Activated CD8-positive, alpha-beta memory T cell treated with anti-CD3 and anti-CD28 coated beads, Interleukin-2, amount 50 U/mL, for 48 hours (primary cell): ENCODE results near the gene MYORG.
A peak's percentile ranks its signal among the peaks of the same experiment; 100 is the strongest.

Source experiments
- DNase-seq: peaks from one replicate; pipeline ENCODE4 v3.0.0-alpha.2; 2020

The MYORG gene

GRCh38 chr9:34376596-34377403 is at the start of gene MYORG:
MYORG (minus strand) TSS chr9:34376898; CDS start chr9:34372943, 3,955 bp downstream.
- DNase-seq = peak; percentile 95

- no peak for DNase-seq
Observed at GRCh38 chr9:34419716-34420504, 43.2 kb upstream of the MYORG start.

GRCh38 chr9:34417734-34418133 is 41.0 kb upstream of the MYORG start:
- DNase-seq = no peak

GRCh38 chr9:34413231-34413852 is 36.6 kb upstream of the MYORG start:
- DNase-seq = no peak

- DNase-seq = no peak
Observed at GRCh38 chr9:34412336-34412735, 35.6 kb upstream of the MYORG start.

GRCh38 chr9:34409154-34409553 is 32.5 kb upstream of the MYORG start:
- no peak for DNase-seq

- no peak for DNase-seq
Observed at GRCh38 chr9:34408173-34408572, 31.5 kb upstream of the MYORG start.

- DNase-seq = no peak
Observed at GRCh38 chr9:34406219-34406618, 29.5 kb upstream of the MYORG start.

GRCh38 chr9:34405719-34406118 is 29.0 kb upstream of the MYORG start:
- DNase-seq = no peak

GRCh38 chr9:34403554-34404380 is 27.1 kb upstream of the MYORG start:
- DNase-seq = peak; percentile 73

- DNase-seq = no peak
Observed at GRCh38 chr9:34400686-34401602, 24.2 kb upstream of the MYORG start.

- DNase-seq = no peak
Observed at GRCh38 chr9:34400275-34400674, 23.6 kb upstream of the MYORG start.

- DNase-seq = no peak
Observed at GRCh38 chr9:34399729-34400128, 23.0 kb upstream of the MYORG start.

- DNase-seq = no peak
Observed at GRCh38 chr9:34398875-34399274, 22.2 kb upstream of the MYORG start.

GRCh38 chr9:34396276-34397214 is 19.8 kb upstream of the MYORG start:
- DNase-seq = no peak

GRCh38 chr9:34392511-34392910 is 15.8 kb upstream of the MYORG start:
- no peak for DNase-seq

- DNase-seq = peak; percentile 30
Observed at GRCh38 chr9:34387239-34387638, 10.5 kb upstream of the MYORG start.

GRCh38 chr9:34386656-34387055 is 10.0 kb upstream of the MYORG start:
- DNase-seq = peak; percentile 33

- peak; percentile 32 for DNase-seq
Observed at GRCh38 chr9:34385561-34386230, 9.0 kb upstream of the MYORG start.
